NCI-H345 treated with DMSO at 0.1 percent for 48 hours (cell line): ENCODE measurements around the gene SEMA3A.
A peak's percentile ranks its signal among the peaks of the same experiment; 100 is the strongest.

Experiments used
- DNase-seq: peaks from one replicate; lab custom pipeline; 2025; ENCODE audit not compliant: unreplicated experiment; lab: John Stamatoyannopoulos, UW

The SEMA3A gene

DNA sequence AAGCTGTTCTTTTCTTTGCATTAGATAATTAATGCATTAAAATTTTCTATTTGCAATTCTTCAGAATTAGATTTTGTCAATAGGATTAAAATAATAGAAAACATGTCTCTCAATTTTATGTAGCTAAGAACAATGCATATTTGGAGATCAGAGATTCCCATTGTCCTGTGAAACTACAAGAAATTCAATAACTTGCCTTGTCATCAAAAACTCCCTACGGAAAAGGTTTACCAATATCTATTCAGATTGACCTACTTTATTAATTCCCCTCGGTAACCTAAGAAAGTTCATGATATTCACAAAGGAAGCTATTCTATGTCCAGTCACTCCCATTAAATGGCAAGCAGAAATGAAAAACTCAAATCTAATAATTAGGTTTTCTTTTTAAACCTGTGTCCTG lies 172.6 kb downstream of the SEMA3A start:
- DNase-seq, result no peak

DNA sequence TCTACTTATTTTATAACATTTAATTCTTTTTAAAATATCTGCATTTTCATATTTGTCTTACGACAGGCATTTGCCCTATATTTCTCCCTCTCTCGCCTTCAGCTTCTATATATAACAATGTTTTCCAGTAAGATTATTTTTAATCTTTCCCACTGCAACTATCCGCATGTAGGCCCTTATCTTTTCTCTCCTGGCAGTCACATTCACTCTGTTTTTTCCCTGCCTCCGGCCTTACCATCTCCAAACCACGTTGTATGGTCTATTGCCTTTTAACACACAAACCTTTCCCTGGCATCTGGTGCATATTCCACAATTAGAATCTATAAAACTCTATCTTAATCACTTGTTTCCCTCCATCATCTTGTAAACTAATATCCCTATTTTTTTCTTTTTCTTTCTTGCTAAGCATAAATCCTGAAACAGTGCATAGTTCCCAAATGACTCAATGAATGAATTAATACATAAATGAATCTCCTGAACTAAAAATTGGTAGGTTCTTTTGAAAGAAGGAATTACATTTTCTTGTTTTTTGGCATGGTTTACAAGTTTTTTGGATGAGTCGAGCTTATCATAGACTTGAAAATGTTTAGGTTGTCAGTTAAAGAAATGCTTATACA lies 173.2 kb downstream of the SEMA3A start:
- no peak for DNase-seq

DNA sequence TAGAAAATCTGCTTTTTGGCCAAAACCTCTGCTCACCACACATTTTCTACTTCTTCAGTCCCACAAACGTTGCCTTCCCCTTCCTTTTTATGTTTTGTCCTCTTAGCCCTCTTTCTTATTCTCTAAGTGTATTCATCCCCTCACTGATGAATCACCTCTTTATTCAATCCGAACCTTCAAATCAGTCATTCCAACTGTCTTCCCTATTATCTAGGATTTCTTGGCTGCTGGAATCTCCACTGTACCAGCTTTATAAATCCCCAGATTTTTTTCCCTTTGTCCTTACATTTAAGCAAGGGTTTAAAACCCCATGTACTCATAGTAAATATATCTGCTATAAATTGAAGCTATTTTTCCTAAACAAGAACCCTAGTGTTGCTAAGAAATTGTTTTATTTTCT lies 176.9 kb downstream of the SEMA3A start:
- DNase-seq, result no peak

GRCh38 chr7:84013616-84014240 lies 180.9 kb downstream of the SEMA3A start:
- DNase-seq, result no peak

DNA sequence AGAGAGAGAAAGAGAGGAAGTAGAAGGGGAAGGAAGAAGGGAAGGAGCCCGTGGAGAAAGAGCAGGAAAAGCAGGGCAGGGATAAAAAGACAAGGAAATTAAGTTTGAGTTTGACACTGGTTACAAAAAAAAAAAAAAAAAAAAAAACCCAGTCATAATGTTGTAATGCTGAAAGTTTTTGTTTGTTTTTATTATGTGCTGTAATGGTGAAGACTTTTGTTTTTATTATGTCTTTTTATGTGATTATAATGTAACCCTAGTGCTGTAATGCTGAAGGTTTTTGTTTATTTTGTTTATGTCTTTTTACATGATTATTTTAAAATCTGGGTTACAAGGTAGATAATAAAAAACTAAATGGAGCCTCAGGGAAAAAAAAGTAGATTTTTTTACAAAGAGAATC lies 184.8 kb downstream of the SEMA3A start:
- no peak for DNase-seq

- no peak for DNase-seq
Observed at GRCh38 chr7:84009051-84009450, 185.5 kb downstream of the SEMA3A start.

DNA sequence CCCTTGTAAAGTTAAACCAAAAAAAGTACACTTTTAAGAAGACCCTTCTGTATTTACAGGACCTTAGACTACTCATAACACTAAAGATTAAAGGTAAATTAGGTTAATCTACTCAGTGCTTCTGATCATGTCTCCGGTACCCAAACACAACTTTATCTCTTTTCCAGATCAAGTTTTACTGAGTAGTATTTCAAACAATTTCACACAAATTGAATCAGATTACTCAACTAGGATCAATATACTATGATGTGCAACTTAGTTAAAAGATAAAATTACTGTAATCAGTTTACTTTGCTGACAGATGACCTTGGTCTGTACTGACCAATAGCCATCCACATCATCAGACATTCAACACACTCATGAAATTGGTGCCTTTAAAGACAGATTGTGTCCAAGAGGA lies 191.4 kb downstream of the SEMA3A start:
- no peak for DNase-seq

DNA sequence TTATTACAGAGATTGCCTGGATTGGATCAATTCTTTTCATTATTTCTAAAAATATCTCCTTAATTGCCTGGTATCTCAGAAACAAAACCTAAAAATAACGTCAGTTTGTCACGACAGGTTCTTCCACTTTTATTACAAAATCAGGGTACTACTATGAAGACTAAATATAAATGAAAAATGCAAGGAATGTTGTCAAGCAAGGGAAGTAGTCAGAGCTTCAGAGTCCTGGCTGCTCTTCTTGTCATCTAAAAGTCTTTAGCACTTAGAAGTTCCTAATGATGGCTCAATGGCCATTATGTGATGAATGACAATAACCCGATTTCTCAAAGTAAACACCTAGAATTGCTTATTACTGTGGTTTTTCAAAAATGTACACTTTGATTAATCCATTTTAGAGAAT lies 192.2 kb downstream of the SEMA3A start:
- no peak for DNase-seq

DNA sequence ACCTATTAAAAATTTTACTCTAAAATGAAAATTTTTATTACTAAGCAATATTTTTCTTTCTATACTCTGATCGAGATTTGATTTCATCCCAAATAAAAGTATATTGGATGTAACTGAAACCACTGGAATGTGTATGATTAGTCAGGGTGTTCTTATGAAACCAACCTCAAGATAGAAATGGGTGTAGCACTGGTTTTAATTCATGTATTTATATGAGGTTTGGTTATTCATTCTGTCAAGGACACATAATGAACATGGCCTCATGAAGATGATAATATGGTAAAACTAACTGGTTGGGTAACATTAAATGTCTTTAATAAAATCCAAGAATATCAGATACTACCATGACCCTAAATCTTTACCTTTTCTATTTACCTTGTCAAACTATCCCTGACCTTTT lies 197.7 kb downstream of the SEMA3A start:
- no peak for DNase-seq

DNA sequence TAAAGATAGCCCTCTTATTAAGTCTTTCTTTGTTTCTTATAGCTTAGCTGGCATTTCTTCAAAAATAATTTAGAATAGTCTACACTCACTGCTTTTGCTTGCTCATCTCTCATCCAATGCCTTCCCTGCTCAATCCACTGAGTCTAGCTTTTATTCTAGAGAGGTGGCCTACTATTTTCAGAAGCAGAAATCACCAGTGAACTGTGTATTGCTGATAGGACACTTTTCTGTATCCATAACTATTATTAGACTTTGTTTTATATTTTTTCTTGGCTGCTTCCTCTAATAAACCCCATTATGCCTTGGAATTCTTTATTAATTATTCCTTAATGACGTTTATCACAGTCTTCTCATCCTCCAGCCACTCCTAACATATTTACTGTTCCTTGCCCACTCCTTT lies 206.8 kb downstream of the SEMA3A start:
- DNase-seq, result no peak

- DNase-seq, result no peak
Observed at GRCh38 chr7:83985821-83986220, 208.8 kb downstream of the SEMA3A start.

DNA sequence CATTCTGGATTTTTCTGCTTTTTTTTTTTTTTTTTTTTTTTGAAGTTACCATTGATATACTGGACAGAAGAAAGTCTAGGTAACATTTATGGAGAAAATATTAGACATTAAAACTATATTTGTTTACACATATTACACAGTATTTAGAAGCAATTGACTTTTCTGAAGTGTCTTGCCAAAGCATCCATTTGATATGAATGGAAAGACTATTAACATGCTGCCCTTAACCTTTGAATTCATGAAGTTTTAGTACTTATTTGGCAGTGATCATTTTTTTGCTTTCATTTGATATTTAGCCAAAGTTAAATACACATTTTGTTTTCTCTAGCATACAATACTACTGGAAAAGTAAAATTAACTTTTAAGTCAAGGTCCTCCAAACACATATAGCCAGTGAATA lies 210.0 kb downstream of the SEMA3A start:
- no peak for DNase-seq

GRCh38 chr7:83984076-83984475 lies 210.5 kb downstream of the SEMA3A start:
- DNase-seq, result no peak

GRCh38 chr7:83983606-83984005 lies 211.0 kb downstream of the SEMA3A start:
- DNase-seq, result no peak

DNA sequence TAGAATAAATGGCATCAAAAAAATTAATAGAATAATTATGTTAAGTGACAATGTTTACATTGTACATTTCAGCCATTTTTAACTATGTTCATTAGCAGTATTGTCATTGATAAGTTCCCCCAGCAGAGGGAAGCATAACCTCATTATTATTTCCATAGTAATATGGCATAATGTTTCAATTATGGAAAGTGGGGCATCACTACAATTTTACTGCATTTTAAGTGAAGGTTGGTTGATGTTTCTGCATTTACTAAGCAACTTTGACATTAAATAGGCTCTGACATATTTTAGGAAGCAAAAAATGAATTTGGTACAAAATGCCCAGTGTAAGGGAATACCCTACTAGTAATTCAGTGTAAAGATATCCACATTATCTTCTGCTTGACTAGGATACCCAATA lies 218.3 kb downstream of the SEMA3A start:
- DNase-seq, result peak; percentile 4

- no peak for DNase-seq
Observed at GRCh38 chr7:83970081-83970480, 224.5 kb downstream of the SEMA3A start.

DNA sequence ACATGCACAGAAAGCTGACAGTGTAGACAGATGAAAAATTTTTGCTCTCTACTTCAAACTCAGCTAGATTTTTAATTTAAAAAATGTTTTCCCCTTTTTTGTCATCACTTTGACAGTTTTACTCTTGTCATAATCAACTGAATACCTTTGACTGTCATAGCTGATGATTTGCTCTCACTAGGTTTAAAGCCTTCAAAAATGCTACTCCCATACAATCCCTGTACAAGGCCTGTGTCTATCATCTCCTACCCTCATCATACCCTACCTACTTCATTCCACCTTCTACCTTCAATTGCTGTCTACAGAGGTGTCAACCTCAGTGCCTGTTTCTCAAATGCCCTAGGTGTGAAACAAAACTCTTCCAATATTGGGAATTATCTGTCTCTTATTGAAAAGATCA lies 230.3 kb downstream of the SEMA3A start:
- no peak for DNase-seq

- no peak for DNase-seq
Observed at GRCh38 chr7:83957333-83957732, 237.3 kb downstream of the SEMA3A start.

DNA sequence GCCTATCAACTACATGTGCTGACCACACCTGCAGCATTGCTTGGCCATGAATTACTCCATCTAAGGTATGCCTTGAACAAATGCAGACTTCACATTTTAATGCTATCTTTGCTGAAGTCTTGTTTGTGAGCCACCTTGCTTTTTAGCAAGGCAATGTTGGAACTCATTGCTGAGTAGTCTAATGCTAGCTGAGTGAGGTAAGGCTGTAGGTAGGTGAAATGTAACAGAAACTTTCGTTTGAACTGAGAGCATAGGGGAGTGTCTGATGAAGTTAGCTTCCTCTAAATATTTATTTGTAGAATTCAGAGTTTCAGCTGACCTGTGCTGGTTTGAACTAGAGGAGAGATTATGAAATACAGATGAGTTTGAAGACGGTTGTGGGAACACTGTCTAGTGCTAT lies 238.5 kb downstream of the SEMA3A start:
- no peak for DNase-seq

- DNase-seq, result no peak
Observed at GRCh38 chr7:83952236-83952635, 242.4 kb downstream of the SEMA3A start.

DNA sequence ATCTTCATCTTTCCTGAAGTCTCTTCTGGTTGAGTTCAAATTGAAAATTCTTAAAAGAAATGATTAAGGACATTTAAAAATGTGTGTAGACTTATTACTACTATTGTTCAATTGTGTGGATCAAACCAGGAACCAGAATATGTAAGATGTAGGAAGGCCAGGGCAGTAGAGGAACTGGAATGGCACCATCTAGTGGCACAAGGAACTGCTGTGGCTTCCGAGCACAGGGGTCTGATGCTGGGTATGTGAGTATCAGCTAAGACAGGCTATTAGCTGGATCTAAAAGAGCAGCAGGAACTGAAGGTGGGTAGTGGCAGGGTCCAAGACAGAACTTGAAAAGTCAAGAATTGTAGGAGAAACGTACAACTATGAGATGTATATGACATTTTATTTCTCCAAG lies 247.3 kb downstream of the SEMA3A start:
- DNase-seq, result peak; percentile 7

- no peak for DNase-seq
Observed at GRCh38 chr7:83946801-83947200, 247.8 kb downstream of the SEMA3A start.

GRCh38 chr7:83941300-83941699 lies 253.3 kb downstream of the SEMA3A start:
- no peak for DNase-seq
